ENCODE results near the gene CREB3L2. TPM values are rescaled to one million over a fixed set of nuclear protein-coding genes. Genes with fewer than 3 reads are reported as not detected.

The CREB3L2 gene
- total and polyA plus RNA-seq, 2 of the 13 experiments (the other 11 are each of a cell fraction or from before 2014, with no cell fraction given): 22.1 to 41.1 TPM

- TF ChIP-seq GMEB1 (CRISPR knock-in tag; IDR thresholded peaks at IDR 0.05; ENCODE audit: borderline replicate concordance): no peak
- TF ChIP-seq HNF1A (IDR thresholded peaks at IDR 0.05; ENCODE audit: low read depth): no peak
- TF ChIP-seq HNF1A (CRISPR knock-in tag; IDR thresholded peaks at IDR 0.05; ENCODE audit: borderline replicate concordance): no peak; the same call in 1 of the 2 replicates
- TF ChIP-seq TRAFD1 (CRISPR knock-in tag; IDR thresholded peaks at IDR 0.05; ENCODE audit: borderline replicate concordance): no peak
- no peak for TF ChIP-seq PTBP1 (IDR thresholded peaks at IDR 0.05; ENCODE audit: low read depth, low read length, poor library complexity, severe bottlenecking)
- no peak for TF ChIP-seq RBM22 (optimal IDR thresholded peaks at IDR 0.05; ENCODE audit: low read length)
- TF ChIP-seq ISL2 (CRISPR knock-in tag; IDR thresholded peaks at IDR 0.05): no peak
- TF ChIP-seq TAF1 (CRISPR knock-in tag; IDR thresholded peaks at IDR 0.05): no peak; the same call in 1 of the 2 replicates
- no peak for TF ChIP-seq NRL (CRISPR knock-in tag; IDR thresholded peaks at IDR 0.05; ENCODE audit: borderline replicate concordance)
- TF ChIP-seq ZNF570 (CRISPR knock-in tag; IDR thresholded peaks at IDR 0.05; ENCODE audit: borderline replicate concordance): no peak
- no peak for TF ChIP-seq KAT2B (IDR thresholded peaks at IDR 0.05; ENCODE audit: borderline replicate concordance, low read depth, low read length)
- no peak for TF ChIP-seq PRDM15 (CRISPR knock-in tag; IDR thresholded peaks at IDR 0.05)
- TF ChIP-seq ZNF556 (CRISPR knock-in tag; IDR thresholded peaks at IDR 0.05; ENCODE audit: borderline replicate concordance): no peak
- TF ChIP-seq ZBTB46 (CRISPR knock-in tag; IDR thresholded peaks at IDR 0.05; ENCODE audit: borderline replicate concordance): no peak
Measured at GRCh38 chr7:137992550-137993394, 9.1 kb downstream of the CREB3L2 start (continued).
